HCT116 (cell line): ENCODE measurements around the gene MERTK.
"Not testable (repeated sequence)": the region's sequence is repeated elsewhere in the genome, so short reads cannot be mapped to it uniquely, and the experiment has no call there.

Source experiments
- CEBPB ChIP-seq: IDR thresholded peaks from 2 replicates; pipeline ENCODE4 v1.6.1; 2012; ENCODE audit warnings: low read depth
- CTCF ChIP-seq, 3 experiments: fragments of 200-600 bp in 1 of 3; sonication (generic) in 1 of 3; IDR thresholded peaks in 2 of 3; conservative IDR thresholded peaks in 1 of 3; 2 replicates each; pipeline ENCODE4 v1.5.1; 2012 to 2017; ENCODE audit warnings: low read depth in 2 of 3, low read length in 2 of 3, antibody characterized with exemption in 1 of 3, borderline replicate concordance in 1 of 3, control low read depth in 1 of 3, mild to moderate bottlenecking in 1 of 3, mixed read lengths in 1 of 3, mixed run types in 1 of 3, moderate library complexity in 1 of 3; ENCODE audit not compliant: insufficient read depth in 1 of 3
- EZH2 ChIP-seq: fragments of 200-600 bp; sonication (generic); IDR thresholded peaks from 2 replicates; pipeline ENCODE4 v1.6.1; 2017; ENCODE audit warnings: antibody characterized with exemption, mixed run types
- EZH2phosphoT487 ChIP-seq: fragments of 200-600 bp; IDR thresholded peaks from 2 replicates; pipeline ENCODE4 v1.6.1; 2018; ENCODE audit warnings: antibody characterized with exemption, borderline replicate concordance
- MAX ChIP-seq: IDR thresholded peaks from 2 replicates; pipeline ENCODE4 v1.6.1; 2012
- POLR2A ChIP-seq: IDR thresholded peaks from 2 replicates; pipeline ENCODE4 v1.7.0; 2011; ENCODE audit warnings: borderline replicate concordance; ENCODE audit not compliant: insufficient read depth, insufficient read length; ENCODE audit errors: extremely low read depth
- POLR2AphosphoS5 ChIP-seq: IDR thresholded peaks from 2 replicates; pipeline ENCODE4 v1.6.1; 2011; ENCODE audit warnings: mild to moderate bottlenecking, low read depth, low read length, moderate library complexity
- YY1 ChIP-seq: IDR thresholded peaks from 2 replicates; pipeline ENCODE4 v1.6.1; 2011; ENCODE audit warnings: low read length, low read depth, moderate library complexity, mild to moderate bottlenecking; ENCODE audit not compliant: insufficient replicate concordance; ENCODE audit errors: extremely low read depth
- ZNF274 ChIP-seq: fragments of 200-500 bp; sonication (Bioruptor generic); IDR thresholded peaks from 2 replicates; pipeline ENCODE4 v1.6.1; 2014; ENCODE audit warnings: mild to moderate bottlenecking, low read depth, low read length, inconsistent platforms

GRCh38 chr2:112041460-112041859 lies 143.1 kb downstream of the MERTK start:
- not testable (repeated sequence) for TF ChIP-seq POLR2A; ZNF274; POLR2AphosphoS5; YY1; CTCF (IDR thresholded peaks at IDR 0.05 in 2 of 3, conservative IDR thresholded peaks at IDR 0.05 in 1 of 3; ENCODE audit: borderline replicate concordance in 1 of 3, insufficient read depth in 1 of 3, low read depth in 2 of 3, low read length in 2 of 3); EZH2; MAX; CEBPB; EZH2phosphoT487
